Activated B cell treated with CpG ODN at 0.5 μM for 24 hours (primary cell): ENCODE measurements around the gene CTBP2. TPM values are rescaled to one million over a fixed set of nuclear protein-coding genes. Genes with fewer than 3 reads are reported as not detected.
A peak's percentile ranks its signal among the peaks of the same experiment; 100 is the strongest.

Experiments
- ATAC-seq: fragments of 200-7000 bp; cut with Tn5 transposase; one replicate; pipeline ENCODE4 v1.10.0; 2021; ENCODE audit warnings: low read depth, mild to moderate bottlenecking, moderate library complexity
- CTCF ChIA-PET: fragments of 350-600 bp; sonication (Branson Sonifier 250); formaldehyde crosslinking; loops from one replicate; lab custom pipeline; 2021; ENCODE audit warnings: antibody characterized with exemption; lab: Charles Lee
- POLR2A ChIA-PET: fragments of 350-600 bp; sonication (Branson Sonifier 250); formaldehyde crosslinking; loops from one replicate; lab custom pipeline; 2021; ENCODE audit warnings: antibody characterized with exemption; lab: Charles Lee
- DNase-seq: peaks from one replicate; pipeline ENCODE4 v3.0.0; 2022
- H3K27ac Mint-ChIP-seq: one replicate; pipeline ENCODE4 v1.8.0; 2020; ENCODE audit warnings: mixed read lengths
- H3K27me3 Mint-ChIP-seq: one replicate; pipeline ENCODE4 v1.8.0; 2021; ENCODE audit warnings: mixed read lengths
- H3K36me3 Mint-ChIP-seq: one replicate; pipeline ENCODE4 v1.8.0; 2021; ENCODE audit warnings: low read depth, mixed read lengths
- H3K4me1 Mint-ChIP-seq: one replicate; pipeline ENCODE4 v1.8.0; 2021; ENCODE audit warnings: mixed read lengths
- H3K4me3 Mint-ChIP-seq: one replicate; pipeline ENCODE4 v1.8.0; 2020; ENCODE audit warnings: mild to moderate bottlenecking, mixed read lengths
- H3K9me3 Mint-ChIP-seq: one replicate; pipeline ENCODE4 v1.8.0; 2020; ENCODE audit warnings: mixed read lengths
- intact Hi-C: fragments of 100-400 bp; cut with micrococcal nuclease; formaldehyde crosslinking; loops from one replicate; pipeline ENCODE4 v1.15.1; 2024
- total RNA-seq: library from RNA; stranded (reverse); gene quantifications from 2 replicates; pipeline ENCODE4 v1.2.3, GENCODE V29; 2022
- TF ChIP-seq, protein P1 (sequence below): fragments of 200-600 bp; IDR thresholded peaks from one replicate; pipeline ENCODE4 v1.8.0; 2022; ENCODE audit warnings: antibody characterized with exemption, mild to moderate bottlenecking

Gene CTBP2
- total RNA-seq, 1 donor from 2014 or later: 0.42 TPM

DNA sequence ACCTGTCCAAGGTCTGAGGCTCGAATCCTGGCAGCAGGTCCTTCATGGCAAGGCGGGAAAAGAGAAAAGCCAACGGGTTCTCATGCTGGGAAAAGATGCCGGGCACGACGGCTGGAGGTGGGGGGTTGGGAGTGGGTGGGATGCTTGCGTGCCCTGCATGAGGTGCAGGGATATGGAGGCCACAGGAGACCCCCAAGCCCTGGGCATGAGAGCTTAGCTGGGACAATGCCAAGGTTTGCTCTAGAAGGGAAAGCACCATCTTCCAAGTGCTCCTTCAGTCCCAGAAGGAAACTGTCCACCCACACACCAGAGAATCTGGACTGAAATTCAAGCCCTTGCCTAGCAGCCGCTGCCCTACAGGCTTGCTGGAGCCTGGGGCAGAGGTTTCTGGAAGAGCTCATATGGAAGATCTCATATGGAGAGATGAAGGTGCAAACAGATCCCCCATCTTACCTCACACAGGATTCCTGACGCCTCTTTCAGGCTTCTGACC, 154.1 kb downstream of the CTBP2 start:
- DNase-seq (no peak), ATAC-seq (no peak)
- CTCF ChIA-PET: interaction anchor here (1.4 kb wide), 1 partner anchor 11 kb away, joined by 3 read pairs; no protein-coding TSS in a partner anchor
- Mint-ChIP-seq H3K27ac (no peak overlapping the region), H3K36me3 (no peaks in the 10 kb centered on the region), H3K9me3 (no peaks in the 10 kb centered on the region), H3K4me3 (no peak overlapping the region), H3K27me3 (peaks cover 2% of the 10 kb centered on the region), H3K4me1 (no peaks in the 10 kb centered on the region)
- intact Hi-C loops: no loop called here
- POLR2A ChIA-PET: no interaction called here
- TF ChIP-seq, protein P1, sequence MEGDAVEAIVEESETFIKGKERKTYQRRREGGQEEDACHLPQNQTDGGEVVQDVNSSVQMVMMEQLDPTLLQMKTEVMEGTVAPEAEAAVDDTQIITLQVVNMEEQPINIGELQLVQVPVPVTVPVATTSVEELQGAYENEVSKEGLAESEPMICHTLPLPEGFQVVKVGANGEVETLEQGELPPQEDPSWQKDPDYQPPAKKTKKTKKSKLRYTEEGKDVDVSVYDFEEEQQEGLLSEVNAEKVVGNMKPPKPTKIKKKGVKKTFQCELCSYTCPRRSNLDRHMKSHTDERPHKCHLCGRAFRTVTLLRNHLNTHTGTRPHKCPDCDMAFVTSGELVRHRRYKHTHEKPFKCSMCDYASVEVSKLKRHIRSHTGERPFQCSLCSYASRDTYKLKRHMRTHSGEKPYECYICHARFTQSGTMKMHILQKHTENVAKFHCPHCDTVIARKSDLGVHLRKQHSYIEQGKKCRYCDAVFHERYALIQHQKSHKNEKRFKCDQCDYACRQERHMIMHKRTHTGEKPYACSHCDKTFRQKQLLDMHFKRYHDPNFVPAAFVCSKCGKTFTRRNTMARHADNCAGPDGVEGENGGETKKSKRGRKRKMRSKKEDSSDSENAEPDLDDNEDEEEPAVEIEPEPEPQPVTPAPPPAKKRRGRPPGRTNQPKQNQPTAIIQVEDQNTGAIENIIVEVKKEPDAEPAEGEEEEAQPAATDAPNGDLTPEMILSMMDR: no peak

DNA sequence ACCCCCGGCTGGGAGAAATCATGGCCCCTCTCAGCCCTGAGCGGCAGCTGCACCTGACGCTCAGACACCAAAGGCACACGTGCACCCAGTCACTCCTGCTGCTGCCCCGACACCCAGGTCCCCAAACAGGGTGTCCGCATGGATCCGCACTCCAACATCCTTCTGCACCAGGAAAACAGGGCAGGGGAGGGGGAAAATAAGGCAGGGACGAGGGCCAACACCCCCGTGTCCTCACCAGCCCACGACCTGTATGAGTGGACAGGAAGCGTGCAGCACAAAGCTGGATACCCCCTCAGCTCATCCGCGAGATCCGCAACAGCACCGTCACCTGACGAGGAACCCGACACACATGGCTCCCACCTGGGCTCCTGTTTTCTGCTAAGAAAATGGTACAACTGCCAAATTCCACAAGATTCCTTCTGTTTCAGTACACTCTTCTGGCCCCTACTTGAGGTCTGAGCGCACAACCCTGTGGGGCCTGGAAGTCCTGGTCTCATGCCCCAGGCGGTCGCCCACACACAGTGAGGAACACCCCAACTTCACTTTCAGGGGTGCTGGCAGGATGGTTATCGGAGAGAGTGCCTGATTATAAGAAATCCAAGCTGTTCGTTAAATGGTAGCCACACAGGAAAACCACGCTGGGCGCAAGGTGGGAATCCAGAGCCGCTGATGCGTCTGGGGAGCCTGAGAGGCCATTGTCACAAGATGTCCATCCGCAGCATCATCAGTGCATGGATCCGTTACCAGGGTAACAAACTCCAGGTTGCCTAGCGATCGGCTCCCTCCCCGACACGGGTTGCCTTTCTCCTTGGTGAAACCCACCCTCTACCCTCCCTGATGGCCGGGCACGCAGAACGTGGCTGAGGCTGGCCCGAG, 154.8 kb downstream of the CTBP2 start:
- H3K9me3 Mint-ChIP-seq: no peaks in the 10 kb centered on the region
- DNase-seq: no peak
- ChIA-PET CTCF (interaction anchor here (1.4 kb wide), 1 partner anchor 11 kb away, joined by 3 read pairs; no protein-coding TSS in a partner anchor), POLR2A (no interaction called here)
- no peak overlapping the region for H3K4me3 Mint-ChIP-seq
- ATAC-seq: no peak
- TF ChIP-seq, protein P1: no peak
- H3K27me3 Mint-ChIP-seq: peaks cover 2% of the 10 kb centered on the region
- H3K36me3 Mint-ChIP-seq: no peaks in the 10 kb centered on the region
- intact Hi-C loops: no loop called here
- no peak overlapping the region for H3K27ac Mint-ChIP-seq
- no peaks in the 10 kb centered on the region for H3K4me1 Mint-ChIP-seq

DNA sequence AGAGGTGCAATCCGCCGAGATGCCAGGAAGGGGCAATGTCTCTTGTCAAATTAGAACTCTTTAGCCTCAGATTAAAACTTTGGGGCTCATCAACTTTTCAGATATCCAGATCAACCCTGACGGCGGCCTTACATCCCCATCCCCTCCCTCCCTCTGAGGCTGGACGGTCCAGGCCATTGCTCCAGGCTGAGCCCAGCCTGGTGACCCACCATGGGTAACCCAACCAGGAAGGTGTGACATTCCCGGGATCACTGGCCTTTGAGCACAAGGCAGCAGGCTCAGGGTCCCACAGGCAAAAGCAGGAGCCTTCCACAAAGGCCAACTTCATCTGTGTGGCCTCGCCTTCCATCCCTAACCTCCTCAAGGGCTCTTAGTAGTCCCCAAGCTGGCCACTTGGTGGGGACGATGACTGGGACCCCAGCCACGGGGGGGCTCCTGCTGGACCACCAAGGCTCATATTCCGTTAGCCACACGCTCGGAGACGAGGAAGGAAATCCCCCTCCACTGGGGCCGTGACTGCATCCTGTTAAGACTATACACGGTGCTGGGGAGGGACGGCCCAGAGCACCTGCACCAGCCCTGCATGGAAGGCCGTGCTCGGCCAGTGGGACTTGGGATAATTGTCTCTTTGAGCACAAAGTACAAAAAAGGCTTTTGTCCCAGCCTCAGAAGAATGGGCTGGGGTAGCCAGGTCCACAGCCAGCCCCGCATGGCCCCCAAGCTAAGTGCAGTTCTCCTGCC, 155.6 kb downstream of the CTBP2 start:
- DNase-seq (peak; percentile 9), ATAC-seq (no peak)
- intact Hi-C loops: no loop called here
- Mint-ChIP-seq H3K9me3 (no peaks in the 10 kb centered on the region), H3K27me3 (peaks cover 2% of the 10 kb centered on the region), H3K4me1 (no peaks in the 10 kb centered on the region), H3K27ac (no peak overlapping the region), H3K4me3 (no peak overlapping the region), H3K36me3 (no peaks in the 10 kb centered on the region)
- ChIA-PET POLR2A (no interaction called here), CTCF (no interaction called here)
- TF ChIP-seq, protein P1: no peak

DNA sequence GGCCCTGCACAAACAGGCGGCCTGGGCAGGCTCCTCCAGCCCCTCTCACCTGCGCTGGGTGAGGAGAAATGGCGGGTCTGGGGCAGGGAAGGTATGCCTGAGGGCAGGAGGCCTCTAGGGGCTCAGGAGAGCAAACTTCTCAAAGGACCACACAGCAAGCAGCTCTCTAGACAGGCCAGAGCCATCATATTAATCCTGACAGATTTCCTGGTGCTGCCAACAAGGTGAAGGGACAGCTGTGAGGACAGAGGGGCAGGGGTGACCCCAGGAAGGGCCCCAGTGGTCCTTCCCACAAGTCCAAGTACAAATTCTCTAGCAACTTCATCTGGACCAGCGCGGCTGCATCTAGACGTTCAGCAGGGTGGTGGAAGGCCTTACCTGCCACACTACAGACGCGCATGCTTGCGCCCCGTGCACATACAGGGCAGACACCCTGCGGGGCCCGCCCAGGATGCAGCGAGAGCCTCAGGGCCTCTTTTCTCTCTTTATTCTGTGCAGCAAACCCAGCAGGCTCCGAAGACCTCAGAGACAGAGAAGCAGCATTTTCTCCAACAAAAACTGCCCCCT, 156.4 kb downstream of the CTBP2 start:
- Mint-ChIP-seq H3K27ac (no peak overlapping the region), H3K36me3 (no peaks in the 10 kb centered on the region), H3K9me3 (no peaks in the 10 kb centered on the region), H3K4me1 (no peaks in the 10 kb centered on the region), H3K4me3 (no peak overlapping the region), H3K27me3 (peaks cover 2% of the 10 kb centered on the region)
- intact Hi-C loops: no loop called here
- DNase-seq (peak; percentile 9), ATAC-seq (no peak)
- CTCF ChIA-PET: no interaction called here
- TF ChIP-seq, protein P1: no peak
- POLR2A ChIA-PET: no interaction called here
